K562 (cell line): ENCODE results near the gene OPCML. TPM values are rescaled to one million over a fixed set of nuclear protein-coding genes. Genes with fewer than 3 reads are reported as not detected.

Experiments
- ATAC-seq: fragments of 200-7000 bp; cut with Tn5 transposase; 3 replicates; pipeline ENCODE4 v1.9.1; 2020; ENCODE audit warnings: moderate library complexity
- BruUV-seq: library from RNA; stranded (reverse); fragments of 400-500 nt; replicated peaks from 2 replicates; lab custom pipeline; 2021; lab: Mats Ljungman, UMichigan
- CTCF ChIA-PET: fragments of 300-600 bp; formaldehyde crosslinking; extraction: SDS; loops from one replicate; lab custom pipeline; 2021; ENCODE audit warnings: low intra/inter-chr PET ratio; lab: Yijun Ruan, JAX
- POLR2A ChIA-PET: fragments of 300-600, 350-650 bp; sonication (Branson Sonifier 250); formaldehyde crosslinking; extraction: SDS; loops from one replicate; lab custom pipeline; 2021; ENCODE audit warnings: antibody characterized with exemption, inconsistent platforms; lab: Yijun Ruan, JAX
- DNase-seq, 4 experiments: peaks; one replicate each; pipeline versions ENCODE4 v3.0.0 to v3.0.0-alpha.2; 2011 to 2018; ENCODE audit warnings: low spot score in 3 of 4, mixed read lengths in 3 of 4; ENCODE audit errors: extremely low read depth in 1 of 4
- FAIRE-seq: peaks from 2 replicates; lab custom pipeline; 2011; peaks lifted over from hg19 to GRCh38; lab: Jason Lieb, UNC
- H2AFZ ChIP-seq: 2 replicates; pipeline ENCODE4 v1.6.0; 2011; ENCODE audit warnings: low read depth, low read length, control low read depth, inconsistent platforms
- H3K27ac ChIP-seq: fragments of 200-600 bp; 3 replicates; pipeline ENCODE4 v1.8.0; 2011; ENCODE audit warnings: low read depth, mild to moderate bottlenecking, control low read depth, inconsistent platforms, low read length, moderate library complexity, mixed read lengths; ENCODE audit errors: extremely low read depth
- H3K27me3 ChIP-seq, 2 experiments: fragments of 300-600 bp in 1 of 2; 2 replicates in 1 of 2; 3 replicates in 1 of 2; pipeline versions ENCODE4 v1.6.0 to v1.8.0; 2011; ENCODE audit warnings: inconsistent platforms in 2 of 2, low read length in 2 of 2, mild to moderate bottlenecking in 1 of 2, mixed read lengths in 1 of 2, moderate library complexity in 1 of 2; ENCODE audit not compliant: control insufficient read depth in 2 of 2, insufficient read depth in 2 of 2
- H3K36me3 ChIP-seq: fragments of 300-600 bp; 3 replicates; pipeline ENCODE4 v1.8.0; 2011; ENCODE audit warnings: mild to moderate bottlenecking, low read length, inconsistent platforms; ENCODE audit not compliant: control insufficient read depth, insufficient read depth
- H3K4me1 ChIP-seq, 2 experiments: fragments of 200-600 bp in 1 of 2; replicated peaks in 1 of 2; 2 replicates in 1 of 2; 3 replicates in 1 of 2; pipeline versions ENCODE4 v1.5.1 to v1.8.0; 2011; ENCODE audit warnings: inconsistent platforms in 2 of 2, low read length in 2 of 2, mild to moderate bottlenecking in 1 of 2, mixed read lengths in 1 of 2, moderate library complexity in 1 of 2; ENCODE audit not compliant: control insufficient read depth in 2 of 2, insufficient read depth in 2 of 2
- H3K4me2 ChIP-seq: 2 replicates; pipeline ENCODE4 v1.6.1; 2011; ENCODE audit warnings: low read length, control low read depth, inconsistent platforms, mixed read lengths; ENCODE audit not compliant: insufficient read depth
- H3K4me3 ChIP-seq: fragments of 200-600 bp; sonication (generic), shearing (Covaris generic); 2 replicates; pipeline ENCODE4 v1.5.1; 2016; ENCODE audit warnings: control low read depth, inconsistent platforms
- H3K79me2 ChIP-seq: fragments of 200-600 bp; 3 replicates; pipeline ENCODE4 v1.8.0; 2011; ENCODE audit warnings: low read length, inconsistent platforms; ENCODE audit not compliant: control insufficient read depth, insufficient read depth
- H3K9ac ChIP-seq, 2 experiments: 2 replicates each; pipeline versions ENCODE4 v1.6.0 to v1.6.1; 2011; ENCODE audit warnings: low read depth in 2 of 2, low read length in 2 of 2, control low read depth in 1 of 2, inconsistent platforms in 1 of 2, mild to moderate bottlenecking in 1 of 2, mixed read lengths in 1 of 2; ENCODE audit not compliant: insufficient read depth in 1 of 2
- H3K9me1 ChIP-seq: one replicate; pipeline ENCODE4 v1.6.0; 2011; ENCODE audit warnings: inconsistent platforms, mild to moderate bottlenecking, low read length, moderate library complexity; ENCODE audit not compliant: control insufficient read depth, insufficient read depth
- H3K9me3 ChIP-seq: replicated peaks from 2 replicates; pipeline ENCODE4 v1.5.1; 2011; ENCODE audit warnings: low read depth, low read length, inconsistent platforms; ENCODE audit not compliant: control insufficient read depth, insufficient read depth
- H4K20me1 ChIP-seq: replicated peaks from 2 replicates; pipeline ENCODE4 v1.6.1; 2011; ENCODE audit warnings: low read length, inconsistent platforms, mixed read lengths; ENCODE audit not compliant: control insufficient read depth, insufficient read depth
- ADNP ChIP-seq: fragments of 200-800 bp; sonication (Bioruptor generic); IDR thresholded peaks from 2 replicates; pipeline ENCODE4 v1.6.1; 2016; ENCODE audit warnings: missing genetic modification characterization, missing compliant biosample characterization
- CEBPG ChIP-seq, 3 experiments: fragments of 200-800 bp in 1 of 3; sonication (Bioruptor generic) in 1 of 3; sonication (generic) in 1 of 3; formaldehyde crosslinking in 1 of 3; IDR thresholded peaks in 2 of 3; conservative IDR thresholded peaks in 1 of 3; 2 replicates each; pipeline versions ENCODE4 v1.6.1 to v1.8.0; 2016 to 2022; ENCODE audit warnings: missing compliant biosample characterization in 2 of 3, missing genetic modification characterization in 2 of 3, mild to moderate bottlenecking in 1 of 3, missing genetic modification reagents in 1 of 3
- FOXJ3 ChIP-seq: sonication (generic); formaldehyde crosslinking; IDR thresholded peaks from 2 replicates; pipeline ENCODE4 v1.4.0; 2020; ENCODE audit warnings: mild to moderate bottlenecking, missing genetic modification reagents
- JUN ChIP-seq, 2 experiments: sonication (generic) in 1 of 2; formaldehyde crosslinking in 1 of 2; IDR thresholded peaks; 2 replicates each; pipeline versions ENCODE4 v1.6.1 to v1.8.0; 2012 to 2022; ENCODE audit warnings: borderline replicate concordance in 2 of 2, mild to moderate bottlenecking in 2 of 2, improper control_type of control experiment in 1 of 2, low read depth in 1 of 2, low read length in 1 of 2, missing genetic modification reagents in 1 of 2
- TGIF2 ChIP-seq: sonication (generic); formaldehyde crosslinking; IDR thresholded peaks from 2 replicates; pipeline ENCODE4 v1.8.1; 2022; ENCODE audit warnings: mild to moderate bottlenecking, missing genetic modification reagents, moderate library complexity
- YBX1 ChIP-seq: fragments of 450-650 bp; IDR thresholded peaks from 2 replicates; pipeline ENCODE4 v1.7.1; 2016; ENCODE audit warnings: mild to moderate bottlenecking
- ZNF551 ChIP-seq: fragments of 250-450 bp; sonication (Bioruptor Pico); IDR thresholded peaks from 2 replicates; pipeline ENCODE4 v1.5.0; 2021; ENCODE audit warnings: mild to moderate bottlenecking, moderate library complexity
- WGBS: fragments of 100-300 bp; shearing (Covaris generic); methylation state at CpG from one replicate; pipeline ENCODE4 v1.1.6; 2016; ENCODE audit warnings: low coverage, mixed read lengths; ENCODE audit not compliant: insufficient coverage; ENCODE audit errors: missing lambda C conversion rate; 5-methylcytosine and 5-hydroxymethylcytosine counted together
- in situ Hi-C: fragments of 300-500 bp; cut with MboI; formaldehyde crosslinking; loops from 4 replicates; pipeline ENCODE4 v1.15.0; 2018; ENCODE audit warnings: inconsistent platforms, mixed read lengths
- intact Hi-C: fragments of 100-400 bp; cut with micrococcal nuclease; formaldehyde crosslinking; loops from 2 replicates; pipeline ENCODE4 v1.14.2; 2022
- polyA plus RNA-seq, 8 experiments: library from polyadenylated mRNA; depleted of rRNA in 4 of 8; stranded (reverse) in 5 of 8; unstranded in 3 of 8; fragments of >200 nt; fragmentation: Nextera tagmentation in 2 of 8; fragmentation: Illumina TruSeq in 1 of 8; extraction: Ambion mirVana in 2 of 8; extraction: Trizol in 1 of 8; gene quantifications; 2 replicates each; pipeline versions ENCODE4 v1.2.1 to v1.2.3, GENCODE V29; 2011 to 2014; ENCODE audit warnings: inconsistent platforms in 1 of 8, missing spikeins in 1 of 8
- total RNA-seq, 7 experiments: library from RNA; depleted of rRNA in 6 of 7; stranded (reverse); fragments of >200 nt in 6 of 7; fragmentation: Illumina TruSeq in 2 of 7; extraction: Trizol in 2 of 7; gene quantifications; 2 replicates each; pipeline versions ENCODE4 v1.2.1 to v1.2.3, GENCODE V29; 2011 to 2021; ENCODE audit warnings: low replicate concordance in 1 of 7
- TF ChIP-seq, protein P1 (sequence below): fragments of 450-650 bp; conservative IDR thresholded peaks from 2 replicates; pipeline ENCODE4 v1.6.1; 2016; ENCODE audit warnings: missing genetic modification characterization, low read depth, mild to moderate bottlenecking, missing compliant biosample characterization, moderate library complexity
- TF ChIP-seq, protein P2 (sequence below): fragments of 250-450 bp; sonication (Bioruptor Pico); IDR thresholded peaks from 2 replicates; pipeline ENCODE4 v1.4.0; 2020; ENCODE audit warnings: mild to moderate bottlenecking, moderate library complexity
- TF ChIP-seq, protein P3 (sequence below): sonication (generic); formaldehyde crosslinking; IDR thresholded peaks from 2 replicates; pipeline ENCODE4 v1.8.1; 2023; ENCODE audit warnings: mild to moderate bottlenecking, missing genetic modification reagents
- TF ChIP-seq, protein P4 (sequence below): fragments of 250-450 bp; sonication (Bioruptor Pico); IDR thresholded peaks from 2 replicates; pipeline ENCODE4 v1.5.0; 2021; ENCODE audit warnings: mild to moderate bottlenecking, borderline replicate concordance

Gene OPCML
- total and polyA plus RNA-seq, 9 of the 15 experiments (the other 6 are each of a cell fraction or from before 2014, with no cell fraction given), result not detected

GRCh38 chr11:132627981-132628380 lies 904.3 kb downstream of the OPCML start:
- DNase-seq, result no peak

More at GRCh38 chr11:132627981-132628380, 904.3 kb downstream of the OPCML start:
- TF ChIP-seq, protein P1, sequence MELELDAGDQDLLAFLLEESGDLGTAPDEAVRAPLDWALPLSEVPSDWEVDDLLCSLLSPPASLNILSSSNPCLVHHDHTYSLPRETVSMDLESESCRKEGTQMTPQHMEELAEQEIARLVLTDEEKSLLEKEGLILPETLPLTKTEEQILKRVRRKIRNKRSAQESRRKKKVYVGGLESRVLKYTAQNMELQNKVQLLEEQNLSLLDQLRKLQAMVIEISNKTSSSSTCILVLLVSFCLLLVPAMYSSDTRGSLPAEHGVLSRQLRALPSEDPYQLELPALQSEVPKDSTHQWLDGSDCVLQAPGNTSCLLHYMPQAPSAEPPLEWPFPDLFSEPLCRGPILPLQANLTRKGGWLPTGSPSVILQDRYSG (tag), result no peak
- TF ChIP-seq TGIF2 (CRISPR knock-in tag) (no peak), CEBPG (CRISPR knock-in tag; IDR thresholded peaks at IDR 0.05) (no peak), CEBPG (tag; conservative IDR thresholded peaks at IDR 0.05 in 1 of 2, IDR thresholded peaks at IDR 0.05 in 1 of 2) (no peak), ZNF551 (no peak), FOXJ3 (CRISPR knock-in tag) (no peak), YBX1 (no peak), ADNP (tag) (no peak), JUN (IDR thresholded peaks at IDR 0.05; ENCODE audit: borderline replicate concordance, low read depth, low read length) (no peak), JUN (CRISPR knock-in tag; IDR thresholded peaks at IDR 0.05; ENCODE audit: borderline replicate concordance) (no peak)
- TF ChIP-seq, protein P2, sequence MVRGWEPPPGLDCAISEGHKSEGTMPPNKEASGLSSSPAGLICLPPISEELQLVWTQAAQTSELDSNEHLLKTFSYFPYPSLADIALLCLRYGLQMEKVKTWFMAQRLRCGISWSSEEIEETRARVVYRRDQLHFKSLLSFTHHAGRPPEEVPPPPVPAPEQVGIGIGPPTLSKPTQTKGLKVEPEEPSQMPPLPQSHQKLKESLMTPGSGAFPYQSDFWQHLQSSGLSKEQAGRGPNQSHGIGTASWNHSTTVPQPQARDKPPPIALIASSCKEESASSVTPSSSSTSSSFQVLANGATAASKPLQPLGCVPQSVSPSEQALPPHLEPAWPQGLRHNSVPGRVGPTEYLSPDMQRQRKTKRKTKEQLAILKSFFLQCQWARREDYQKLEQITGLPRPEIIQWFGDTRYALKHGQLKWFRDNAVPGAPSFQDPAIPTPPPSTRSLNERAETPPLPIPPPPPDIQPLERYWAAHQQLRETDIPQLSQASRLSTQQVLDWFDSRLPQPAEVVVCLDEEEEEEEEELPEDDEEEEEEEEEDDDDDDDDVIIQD (CRISPR knock-in tag), result no peak
- TF ChIP-seq, protein P3, sequence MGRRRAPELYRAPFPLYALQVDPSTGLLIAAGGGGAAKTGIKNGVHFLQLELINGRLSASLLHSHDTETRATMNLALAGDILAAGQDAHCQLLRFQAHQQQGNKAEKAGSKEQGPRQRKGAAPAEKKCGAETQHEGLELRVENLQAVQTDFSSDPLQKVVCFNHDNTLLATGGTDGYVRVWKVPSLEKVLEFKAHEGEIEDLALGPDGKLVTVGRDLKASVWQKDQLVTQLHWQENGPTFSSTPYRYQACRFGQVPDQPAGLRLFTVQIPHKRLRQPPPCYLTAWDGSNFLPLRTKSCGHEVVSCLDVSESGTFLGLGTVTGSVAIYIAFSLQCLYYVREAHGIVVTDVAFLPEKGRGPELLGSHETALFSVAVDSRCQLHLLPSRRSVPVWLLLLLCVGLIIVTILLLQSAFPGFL (CRISPR knock-in tag), result no peak
- TF ChIP-seq, protein P4, sequence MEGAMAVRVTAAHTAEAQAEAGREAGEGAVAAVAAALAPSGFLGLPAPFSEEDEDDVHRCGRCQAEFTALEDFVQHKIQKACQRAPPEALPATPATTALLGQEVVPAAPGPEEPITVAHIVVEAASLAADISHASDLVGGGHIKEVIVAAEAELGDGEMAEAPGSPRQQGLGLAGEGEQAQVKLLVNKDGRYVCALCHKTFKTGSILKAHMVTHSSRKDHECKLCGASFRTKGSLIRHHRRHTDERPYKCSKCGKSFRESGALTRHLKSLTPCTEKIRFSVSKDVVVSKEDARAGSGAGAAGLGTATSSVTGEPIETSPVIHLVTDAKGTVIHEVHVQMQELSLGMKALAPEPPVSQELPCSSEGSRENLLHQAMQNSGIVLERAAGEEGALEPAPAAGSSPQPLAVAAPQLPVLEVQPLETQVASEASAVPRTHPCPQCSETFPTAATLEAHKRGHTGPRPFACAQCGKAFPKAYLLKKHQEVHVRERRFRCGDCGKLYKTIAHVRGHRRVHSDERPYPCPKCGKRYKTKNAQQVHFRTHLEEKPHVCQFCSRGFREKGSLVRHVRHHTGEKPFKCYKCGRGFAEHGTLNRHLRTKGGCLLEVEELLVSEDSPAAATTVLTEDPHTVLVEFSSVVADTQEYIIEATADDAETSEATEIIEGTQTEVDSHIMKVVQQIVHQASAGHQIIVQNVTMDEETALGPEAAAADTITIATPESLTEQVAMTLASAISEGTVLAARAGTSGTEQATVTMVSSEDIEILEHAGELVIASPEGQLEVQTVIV (CRISPR knock-in tag), result no peak
- H2AFZ ChIP-seq, result no peak overlapping the region
- H3K36me3 ChIP-seq, result no peaks in the 10 kb centered on the region
- no peaks in the 10 kb centered on the region for H4K20me1 ChIP-seq
- H3K9ac ChIP-seq, result no peak overlapping the region
- WGBS, result 0% methylated on average over 3 of the region's 3 CpGs
- no peak overlapping the region for H3K27ac ChIP-seq
- POLR2A ChIA-PET, result no interaction called here
- CTCF ChIA-PET, result no interaction called here
- H3K9me1 ChIP-seq, result no peaks in the 10 kb centered on the region
- H3K4me3 ChIP-seq, result no peak overlapping the region
- FAIRE-seq (no peak), ATAC-seq (no peak)
- H3K79me2 ChIP-seq, result no peaks in the 10 kb centered on the region
- H3K4me2 ChIP-seq, result no peak overlapping the region
- in situ Hi-C loops, result no loop called here
- no peaks in the 10 kb centered on the region for H3K4me1 ChIP-seq
- H3K27me3 ChIP-seq, result no peaks in the 10 kb centered on the region
- BruUV-seq, result no TSS peak
- intact Hi-C loops, result no loop called here
- no peaks in the 10 kb centered on the region for H3K9me3 ChIP-seq
